Stomach (tissue), 4 donors: ENCODE data around the gene GPC5.

Experiments used
- EP300 ChIP-seq: sonication (generic); formaldehyde crosslinking; IDR thresholded peaks from one replicate; pipeline ENCODE4 v1.6.1; 2017; ENCODE audit warnings: antibody characterized with exemption
- POLR2A ChIP-seq, 4 donors: fragments of 450-650 bp; IDR thresholded peaks; one replicate each; pipeline ENCODE4 v1.6.1; 2016; ENCODE audit warnings: antibody characterized with exemption in 4 of 4, control low read depth in 2 of 4, mild to moderate bottlenecking in 1 of 4, moderate library complexity in 1 of 4
- POLR2AphosphoS5 ChIP-seq, 3 donors: sonication (generic); formaldehyde crosslinking; IDR thresholded peaks; one replicate each; pipeline ENCODE4 v1.6.1; 2016; ENCODE audit warnings: antibody characterized with exemption in 3 of 3
- TF ChIP-seq, protein P1 (sequence below), 7 experiments: fragments of 450-650 bp in 4 of 7; fragments of 200-600 bp in 3 of 7; sonication (generic) in 3 of 7; IDR thresholded peaks; one replicate each; pipeline ENCODE4 v1.5.1; 2016 to 2019; ENCODE audit warnings: antibody characterized with exemption in 7 of 7, control low read depth in 2 of 7, mild to moderate bottlenecking in 1 of 7

DNA sequence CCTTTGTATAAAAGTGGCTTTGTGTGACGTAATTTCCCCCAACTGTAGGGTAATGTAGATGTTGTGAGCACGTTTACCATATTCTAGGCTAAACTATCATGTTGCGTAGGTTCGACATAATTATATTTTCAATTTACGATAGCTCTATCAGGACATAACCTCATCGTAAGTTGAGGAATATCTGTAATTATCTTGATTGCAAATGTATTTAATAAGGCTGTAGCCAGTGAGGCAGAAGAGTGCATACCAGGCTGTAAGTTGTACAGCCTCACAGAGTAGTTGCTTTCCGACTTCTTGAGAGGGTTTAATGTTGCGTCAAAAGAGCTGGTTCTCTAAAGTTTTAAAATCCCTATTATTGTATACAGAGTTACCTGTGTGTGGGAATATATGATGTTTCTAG lies 988.8 kb downstream of the GPC5 start:
- TF ChIP-seq, protein P1, sequence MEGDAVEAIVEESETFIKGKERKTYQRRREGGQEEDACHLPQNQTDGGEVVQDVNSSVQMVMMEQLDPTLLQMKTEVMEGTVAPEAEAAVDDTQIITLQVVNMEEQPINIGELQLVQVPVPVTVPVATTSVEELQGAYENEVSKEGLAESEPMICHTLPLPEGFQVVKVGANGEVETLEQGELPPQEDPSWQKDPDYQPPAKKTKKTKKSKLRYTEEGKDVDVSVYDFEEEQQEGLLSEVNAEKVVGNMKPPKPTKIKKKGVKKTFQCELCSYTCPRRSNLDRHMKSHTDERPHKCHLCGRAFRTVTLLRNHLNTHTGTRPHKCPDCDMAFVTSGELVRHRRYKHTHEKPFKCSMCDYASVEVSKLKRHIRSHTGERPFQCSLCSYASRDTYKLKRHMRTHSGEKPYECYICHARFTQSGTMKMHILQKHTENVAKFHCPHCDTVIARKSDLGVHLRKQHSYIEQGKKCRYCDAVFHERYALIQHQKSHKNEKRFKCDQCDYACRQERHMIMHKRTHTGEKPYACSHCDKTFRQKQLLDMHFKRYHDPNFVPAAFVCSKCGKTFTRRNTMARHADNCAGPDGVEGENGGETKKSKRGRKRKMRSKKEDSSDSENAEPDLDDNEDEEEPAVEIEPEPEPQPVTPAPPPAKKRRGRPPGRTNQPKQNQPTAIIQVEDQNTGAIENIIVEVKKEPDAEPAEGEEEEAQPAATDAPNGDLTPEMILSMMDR (IDR thresholded peaks at IDR 0.05) = no peak
- TF ChIP-seq POLR2A (IDR thresholded peaks at IDR 0.05) = no peak
- no peak for TF ChIP-seq EP300
- no peak for TF ChIP-seq POLR2AphosphoS5 (IDR thresholded peaks at IDR 0.05)
